Mesenchymal stem cell (in vitro differentiated cells and primary cell): ENCODE data around the gene CAPN12.
A peak's percentile ranks its signal among the peaks of the same experiment; 100 is the strongest.

Experiments
- DNase-seq: peaks from one replicate; pipeline ENCODE4 v3.0.0-alpha.2; 2013
- H2AFZ ChIP-seq: one replicate; pipeline ENCODE4 v1.6.1; 2013; ENCODE audit warnings: low read depth, mild to moderate bottlenecking, control low read depth, inconsistent platforms, low read length, moderate library complexity
- H2AK5ac ChIP-seq: 2 replicates; pipeline ENCODE4 v1.6.1; 2013; ENCODE audit warnings: low read length, moderate library complexity, mild to moderate bottlenecking, inconsistent platforms; ENCODE audit not compliant: severe bottlenecking
- H2BK120ac ChIP-seq: one replicate; pipeline ENCODE4 v1.6.1; 2013; ENCODE audit warnings: low read depth, mild to moderate bottlenecking, inconsistent platforms, low read length, moderate library complexity
- H2BK12ac ChIP-seq, 2 experiments: one replicate each; pipeline ENCODE4 v1.6.1; 2013; ENCODE audit warnings: inconsistent platforms in 2 of 2, low read length in 2 of 2, mild to moderate bottlenecking in 2 of 2, moderate library complexity in 2 of 2, control low read depth in 1 of 2
- H2BK15ac ChIP-seq: one replicate; pipeline ENCODE4 v1.6.1; 2013; ENCODE audit warnings: mild to moderate bottlenecking, low read depth, inconsistent platforms; ENCODE audit not compliant: poor library complexity, severe bottlenecking
- H2BK5ac ChIP-seq: 2 replicates; pipeline ENCODE4 v1.6.1; 2013; ENCODE audit warnings: low read depth, mild to moderate bottlenecking, low read length, control low read depth, inconsistent platforms; ENCODE audit not compliant: poor library complexity, severe bottlenecking
- H3K14ac ChIP-seq, 2 experiments: one replicate each; pipeline ENCODE4 v1.6.1; 2013; ENCODE audit warnings: inconsistent platforms in 2 of 2, low read length in 2 of 2, control low read depth in 1 of 2, mild to moderate bottlenecking in 1 of 2, moderate library complexity in 1 of 2
- H3K18ac ChIP-seq, 2 experiments: one replicate each; pipeline ENCODE4 v1.6.1; 2013; ENCODE audit warnings: inconsistent platforms in 2 of 2, low read length in 2 of 2, control low read depth in 1 of 2, low read depth in 1 of 2, mild to moderate bottlenecking in 1 of 2
- H3K23ac ChIP-seq, 2 experiments: one replicate each; pipeline ENCODE4 v1.6.1; 2013; ENCODE audit warnings: inconsistent platforms in 2 of 2, low read length in 2 of 2, mild to moderate bottlenecking in 2 of 2, moderate library complexity in 2 of 2, control low read depth in 1 of 2
- H3K27ac ChIP-seq: 2 replicates; pipeline ENCODE4 v1.5.1; 2013; ENCODE audit warnings: mild to moderate bottlenecking, moderate library complexity, low read length, control low read depth, inconsistent platforms; ENCODE audit not compliant: poor library complexity, severe bottlenecking
- H3K27me3 ChIP-seq, 2 experiments: 2 replicates each; pipeline versions ENCODE4 v1.6.1 to v1.7.0; 2013; ENCODE audit warnings: low read length in 2 of 2, mild to moderate bottlenecking in 2 of 2, moderate library complexity in 2 of 2, control low read depth in 1 of 2, inconsistent platforms in 1 of 2; ENCODE audit not compliant: control insufficient read depth in 1 of 2, insufficient read depth in 1 of 2
- H3K36me3 ChIP-seq, 2 experiments: 2 replicates each; pipeline versions ENCODE4 v1.6.1 to v1.7.0; 2013; ENCODE audit warnings: low read length in 2 of 2, control low read depth in 1 of 2, inconsistent platforms in 1 of 2, low read depth in 1 of 2, mild to moderate bottlenecking in 1 of 2; ENCODE audit not compliant: insufficient read depth in 2 of 2, control insufficient read depth in 1 of 2
- H3K4ac ChIP-seq, 2 experiments: one replicate each; pipeline ENCODE4 v1.6.1; 2013; ENCODE audit warnings: inconsistent platforms in 2 of 2, low read length in 2 of 2, mild to moderate bottlenecking in 2 of 2, moderate library complexity in 2 of 2, control low read depth in 1 of 2, low read depth in 1 of 2
- H3K4me1 ChIP-seq: 2 replicates; pipeline ENCODE4 v1.6.1; 2013; ENCODE audit warnings: low read depth, low read length, control low read depth; ENCODE audit not compliant: control insufficient read depth, insufficient read depth
- H3K4me2 ChIP-seq: 2 replicates; pipeline ENCODE4 v1.6.1; 2013; ENCODE audit warnings: low read length, mild to moderate bottlenecking, inconsistent platforms; ENCODE audit not compliant: poor library complexity, severe bottlenecking
- H3K4me3 ChIP-seq, 2 experiments: 2 replicates each; pipeline versions ENCODE4 v1.5.1 to v1.7.0; 2013; ENCODE audit warnings: low read length in 2 of 2, mild to moderate bottlenecking in 2 of 2, control low read depth in 1 of 2, low read depth in 1 of 2; ENCODE audit not compliant: insufficient read depth in 1 of 2
- H3K79me1 ChIP-seq: replicated peaks from 2 replicates; pipeline ENCODE4 v1.6.1; 2013; ENCODE audit warnings: mild to moderate bottlenecking, control low read depth, low read length, inconsistent platforms; ENCODE audit not compliant: poor library complexity, severe bottlenecking
- H3K9ac ChIP-seq: 2 replicates; pipeline ENCODE4 v1.7.0; 2013; ENCODE audit warnings: mild to moderate bottlenecking, low read length, moderate library complexity
- H3K9me3 ChIP-seq: 2 replicates; pipeline ENCODE4 v1.7.0; 2013; ENCODE audit warnings: mild to moderate bottlenecking, low read length; ENCODE audit not compliant: control insufficient read depth
- H4K8ac ChIP-seq: one replicate; pipeline ENCODE4 v1.6.1; 2013; ENCODE audit warnings: inconsistent platforms, mild to moderate bottlenecking, low read length, moderate library complexity
- H4K91ac ChIP-seq: one replicate; pipeline ENCODE4 v1.6.1; 2013; ENCODE audit warnings: mild to moderate bottlenecking, low read length, inconsistent platforms
- WGBS: methylation state at CpG from one replicate; pipeline ENCODE4 v1.1.7; 2013; ENCODE audit warnings: mixed read lengths; 5-methylcytosine and 5-hydroxymethylcytosine counted together

CAPN12 gene

GRCh38 chr19:38692458-38693379, 51.6 kb downstream of the CAPN12 start:
- H3K4me3 ChIP-seq = no peak overlapping the region
- no peak for DNase-seq
- peak overlapping the region in 1 of 2 experiments; percentile 57 for H3K14ac ChIP-seq
- H3K23ac ChIP-seq = peak overlapping the region in 1 of 2 experiments; percentile 40
- peak overlapping the region; percentile 23 for H3K9ac ChIP-seq
- no peaks in the 10 kb centered on the region for H3K79me1 ChIP-seq
- no peaks in the 10 kb centered on the region for H3K27me3 ChIP-seq
- no peak overlapping the region for H3K4me2 ChIP-seq
- H3K4me1 ChIP-seq = peaks cover 52% of the 10 kb centered on the region
- H2AK5ac ChIP-seq = peak overlapping the region; percentile 97
- 68% methylated on average over 25 of the region's 25 CpGs for WGBS
- H3K18ac ChIP-seq = peak overlapping the region; percentile 71 to 76
- H3K9me3 ChIP-seq = no peaks in the 10 kb centered on the region
- no peak overlapping the region for H2AFZ ChIP-seq
- peak overlapping the region; percentile 69 for H2BK120ac ChIP-seq
- peaks cover 26 to 36% of the 10 kb centered on the region in 2 experiments for H3K36me3 ChIP-seq
- peak overlapping the region; percentile 39 for H2BK15ac ChIP-seq
- H3K27ac ChIP-seq = peak overlapping the region; percentile 98
- H4K91ac ChIP-seq = peak overlapping the region; percentile 94
- H2BK12ac ChIP-seq = peak overlapping the region; percentile 12 to 64
- peak overlapping the region; percentile 16 to 92 for H3K4ac ChIP-seq
- H2BK5ac ChIP-seq = peak overlapping the region; percentile 99
- H4K8ac ChIP-seq = peak overlapping the region; percentile 69

- no peak overlapping the region for H2AFZ ChIP-seq
- H3K9me3 ChIP-seq = no peaks in the 10 kb centered on the region
- H3K4me1 ChIP-seq = peaks cover 48% of the 10 kb centered on the region
- H2BK15ac ChIP-seq = peak overlapping the region; percentile 0
- no peaks in the 10 kb centered on the region for H3K27me3 ChIP-seq
- H4K8ac ChIP-seq = peak overlapping the region; percentile 59
- peaks cover 26 to 29% of the 10 kb centered on the region in 2 experiments for H3K36me3 ChIP-seq
- H3K14ac ChIP-seq = peak overlapping the region in 1 of 2 experiments; percentile 91
- H4K91ac ChIP-seq = peak overlapping the region; percentile 94
- H3K9ac ChIP-seq = peak overlapping the region; percentile 23
- H2BK5ac ChIP-seq = peak overlapping the region; percentile 99
- H3K79me1 ChIP-seq = no peaks in the 10 kb centered on the region
- 62% methylated on average over 15 of the region's 15 CpGs for WGBS
- H3K4me3 ChIP-seq = no peak overlapping the region
- H3K27ac ChIP-seq = peak overlapping the region; percentile 98
- peak overlapping the region; percentile 77 to 79 for H3K18ac ChIP-seq
- no peak overlapping the region for H3K23ac ChIP-seq
- DNase-seq = peak; percentile 97
- peak overlapping the region; percentile 16 to 65 for H3K4ac ChIP-seq
- H2BK12ac ChIP-seq = peak overlapping the region; percentile 46 to 64
- peak overlapping the region; percentile 97 for H2AK5ac ChIP-seq
- H2BK120ac ChIP-seq = peak overlapping the region; percentile 69
- H3K4me2 ChIP-seq = no peak overlapping the region
Measured at GRCh38 chr19:38691938-38692457, 52.3 kb downstream of the CAPN12 start.

GRCh38 chr19:38690832-38691231, 53.4 kb downstream of the CAPN12 start:
- no peak overlapping the region for H3K4ac ChIP-seq
- H3K4me2 ChIP-seq = no peak overlapping the region
- no peaks in the 10 kb centered on the region for H3K79me1 ChIP-seq
- peak overlapping the region; percentile 19 for H4K91ac ChIP-seq
- peaks cover 50% of the 10 kb centered on the region for H3K4me1 ChIP-seq
- H3K9ac ChIP-seq = no peak overlapping the region
- no peaks in the 10 kb centered on the region for H3K9me3 ChIP-seq
- no peaks in the 10 kb centered on the region for H3K27me3 ChIP-seq
- H4K8ac ChIP-seq = peak overlapping the region; percentile 76
- no peak overlapping the region for H2AFZ ChIP-seq
- peak overlapping the region in 1 of 2 experiments; percentile 59 for H3K18ac ChIP-seq
- no peak overlapping the region for H2BK120ac ChIP-seq
- peak overlapping the region; percentile 93 for H2AK5ac ChIP-seq
- WGBS = 88% methylated on average over 7 of the region's 7 CpGs
- peak overlapping the region; percentile 76 for H2BK5ac ChIP-seq
- peak overlapping the region; percentile 71 for H2BK15ac ChIP-seq
- H3K36me3 ChIP-seq = peaks cover 16 to 17% of the 10 kb centered on the region in 2 experiments
- peak overlapping the region in 1 of 2 experiments; percentile 70 for H3K14ac ChIP-seq
- H3K23ac ChIP-seq = no peak overlapping the region
- peak overlapping the region; percentile 98 for H3K27ac ChIP-seq
- H3K4me3 ChIP-seq = no peak overlapping the region
- no peak for DNase-seq
- peak overlapping the region in 1 of 2 experiments; percentile 27 for H2BK12ac ChIP-seq

- H3K14ac ChIP-seq = no peak overlapping the region
- H3K36me3 ChIP-seq = peaks cover 13% of the 10 kb centered on the region in 2 experiments
- peak overlapping the region in 1 of 2 experiments; percentile 10 for H3K23ac ChIP-seq
- H2BK120ac ChIP-seq = no peak overlapping the region
- H3K4me2 ChIP-seq = no peak overlapping the region
- no peaks in the 10 kb centered on the region for H3K9me3 ChIP-seq
- WGBS = 97% methylated on average over 14 of the region's 14 CpGs
- H3K27me3 ChIP-seq = no peaks in the 10 kb centered on the region
- no peak overlapping the region for H2BK15ac ChIP-seq
- H3K4ac ChIP-seq = no peak overlapping the region
- H3K79me1 ChIP-seq = no peaks in the 10 kb centered on the region
- peak overlapping the region; percentile 81 for H4K8ac ChIP-seq
- H4K91ac ChIP-seq = peak overlapping the region; percentile 9
- H3K18ac ChIP-seq = no peak overlapping the region
- no peak overlapping the region for H2AFZ ChIP-seq
- H2AK5ac ChIP-seq = peak overlapping the region; percentile 7
- no peak overlapping the region for H2BK12ac ChIP-seq
- peak overlapping the region; percentile 98 for H3K27ac ChIP-seq
- H2BK5ac ChIP-seq = no peak overlapping the region
- H3K4me1 ChIP-seq = peaks cover 49% of the 10 kb centered on the region
- H3K4me3 ChIP-seq = no peak overlapping the region
- no peak for DNase-seq
- no peak overlapping the region for H3K9ac ChIP-seq
Measured at GRCh38 chr19:38690146-38690545, 54.1 kb downstream of the CAPN12 start.
